IMR-90 (cell line): ENCODE results near the gene LUC7L. TPM values are rescaled to one million over a fixed set of nuclear protein-coding genes. Genes with fewer than 3 reads are reported as not detected.

ENCODE experiments used
- ATAC-seq: fragments of 200-7000 bp; cut with Tn5 transposase; 2 replicates; pipeline ENCODE4 v1.9.1; 2020; ENCODE audit warnings: low read depth, mild to moderate bottlenecking, moderate library complexity
- BruUV-seq: library from RNA; stranded (reverse); fragments of 400-500 nt; replicated peaks from 2 replicates; lab custom pipeline; 2021; lab: Mats Ljungman, UMichigan
- CTCF ChIA-PET: fragments of 300-600 bp; formaldehyde crosslinking; extraction: SDS; loops from one replicate; lab custom pipeline; 2021; ENCODE audit warnings: antibody characterized with exemption; lab: Yijun Ruan, JAX
- POLR2A ChIA-PET: fragments of 300-600 bp; sonication (Branson Sonifier 250); formaldehyde crosslinking; loops from one replicate; lab custom pipeline; 2022; ENCODE audit warnings: antibody characterized with exemption; ENCODE audit not compliant: unreplicated experiment; lab: Charles Lee
- DNase-seq: peaks from one replicate; pipeline ENCODE4 v3.0.0; 2013
- H2AFZ ChIP-seq: replicated peaks from 2 replicates; pipeline ENCODE3; 2013; ENCODE audit warnings: low read length, mild to moderate bottlenecking; ENCODE audit not compliant: poor library complexity
- H2AK5ac ChIP-seq: 2 replicates; pipeline ENCODE4 v1.6.1; 2013; ENCODE audit warnings: low read depth, low read length, inconsistent platforms
- H2AK9ac ChIP-seq: replicated peaks from 2 replicates; pipeline ENCODE3; 2013; ENCODE audit warnings: mild to moderate bottlenecking, low read depth, low read length, moderate library complexity; ENCODE audit not compliant: poor library complexity
- H2BK120ac ChIP-seq: 2 replicates; pipeline ENCODE4 v1.6.1; 2013; ENCODE audit warnings: low read depth, low read length, inconsistent platforms
- H2BK15ac ChIP-seq: 3 replicates; pipeline ENCODE4 v1.6.1; 2013; ENCODE audit warnings: low read depth, low read length, inconsistent platforms
- H2BK20ac ChIP-seq: 2 replicates; pipeline ENCODE4 v1.6.1; 2013; ENCODE audit warnings: low read depth, mild to moderate bottlenecking, inconsistent platforms, low read length, moderate library complexity
- H2BK5ac ChIP-seq: 2 replicates; pipeline ENCODE4 v1.6.1; 2013; ENCODE audit warnings: mild to moderate bottlenecking, low read depth, low read length, inconsistent platforms; ENCODE audit not compliant: poor library complexity, severe bottlenecking
- H3K14ac ChIP-seq: replicated peaks from 2 replicates; pipeline ENCODE4 v1.6.1; 2013; ENCODE audit warnings: low read depth, low read length, inconsistent platforms
- H3K18ac ChIP-seq: 2 replicates; pipeline ENCODE4 v1.6.1; 2013; ENCODE audit warnings: low read depth, low read length, control low read depth
- H3K23ac ChIP-seq: 2 replicates; pipeline ENCODE4 v1.6.1; 2013; ENCODE audit warnings: low read depth, low read length, inconsistent platforms
- H3K27ac ChIP-seq: 2 replicates; pipeline ENCODE4 v1.5.1; 2013; ENCODE audit warnings: mild to moderate bottlenecking, control low read depth, low read length; ENCODE audit not compliant: insufficient read depth
- H3K27me3 ChIP-seq: 2 replicates; pipeline ENCODE4 v1.6.1; 2013; ENCODE audit warnings: low read length; ENCODE audit not compliant: control insufficient read depth, insufficient read depth
- H3K36me3 ChIP-seq: 2 replicates; pipeline ENCODE4 v1.6.1; 2013; ENCODE audit warnings: low read length, mixed read lengths; ENCODE audit not compliant: control insufficient read depth, insufficient read depth
- H3K4ac ChIP-seq: 2 replicates; pipeline ENCODE4 v1.6.1; 2013; ENCODE audit warnings: low read depth, low read length, inconsistent platforms
- H3K4me1 ChIP-seq: 2 replicates; pipeline ENCODE4 v1.6.1; 2013; ENCODE audit warnings: low read length, mixed read lengths; ENCODE audit not compliant: control insufficient read depth, insufficient read depth
- H3K4me2 ChIP-seq: 2 replicates; pipeline ENCODE4 v1.6.1; 2013; ENCODE audit warnings: low read depth, mild to moderate bottlenecking, control low read depth, low read length, moderate library complexity
- H3K4me3 ChIP-seq: 2 replicates; pipeline ENCODE4 v1.5.1; 2013; ENCODE audit warnings: low read depth, mild to moderate bottlenecking, control low read depth, low read length, moderate library complexity; ENCODE audit not compliant: insufficient read depth
- H3K56ac ChIP-seq: 2 replicates; pipeline ENCODE4 v1.6.1; 2013; ENCODE audit warnings: low read length, inconsistent platforms; ENCODE audit not compliant: insufficient read depth; ENCODE audit errors: extremely low read depth
- H3K79me1 ChIP-seq, 2 experiments: 2 replicates each; pipeline ENCODE4 v1.6.1; 2013; ENCODE audit warnings: low read length in 2 of 2, inconsistent platforms in 1 of 2, low read depth in 1 of 2
- H3K9ac ChIP-seq: 2 replicates; pipeline ENCODE4 v1.6.1; 2013; ENCODE audit warnings: low read depth, low read length, control low read depth
- H3K9me1 ChIP-seq: 2 replicates; pipeline ENCODE4 v1.6.1; 2013; ENCODE audit warnings: low read length, inconsistent platforms; ENCODE audit not compliant: insufficient read depth
- H3K9me3 ChIP-seq: 2 replicates; pipeline ENCODE4 v1.6.1; 2013; ENCODE audit warnings: low read length; ENCODE audit not compliant: control insufficient read depth, insufficient read depth
- H4K20me1 ChIP-seq: 2 replicates; pipeline ENCODE4 v1.6.1; 2013; ENCODE audit warnings: low read length, inconsistent platforms; ENCODE audit not compliant: insufficient read depth
- H4K5ac ChIP-seq: 2 replicates; pipeline ENCODE4 v1.6.1; 2013; ENCODE audit warnings: mild to moderate bottlenecking, low read depth, low read length, control low read depth
- H4K8ac ChIP-seq, 2 experiments: 2 replicates each; pipeline ENCODE4 v1.6.1; 2013; ENCODE audit warnings: low read depth in 2 of 2, low read length in 2 of 2, control low read depth in 1 of 2, inconsistent platforms in 1 of 2
- H4K91ac ChIP-seq: 2 replicates; pipeline ENCODE4 v1.6.1; 2013; ENCODE audit warnings: low read depth, low read length, inconsistent platforms; ENCODE audit not compliant: insufficient read depth
- BHLHE40 ChIP-seq: fragments of 150-350 bp; IDR thresholded peaks from 2 replicates; pipeline ENCODE4 v1.6.1; 2016; ENCODE audit warnings: mild to moderate bottlenecking, low read depth, low read length
- MAFK ChIP-seq: IDR thresholded peaks from 2 replicates; pipeline ENCODE4 v1.6.1; 2012; ENCODE audit warnings: low read depth, low read length, improper control_type of control experiment
- MAZ ChIP-seq: IDR thresholded peaks from 2 replicates; pipeline ENCODE4 v1.6.1; 2012; ENCODE audit warnings: low read depth, mild to moderate bottlenecking, low read length, improper control_type of control experiment, moderate library complexity, borderline replicate concordance
- NFE2L2 ChIP-seq: fragments of 150-350 bp; IDR thresholded peaks from 2 replicates; pipeline ENCODE4 v1.6.1; 2016; ENCODE audit warnings: low read depth, mild to moderate bottlenecking, low read length
- POLR2A ChIP-seq: IDR thresholded peaks from 2 replicates; pipeline ENCODE4 v1.6.1; 2012; ENCODE audit warnings: mild to moderate bottlenecking, low read depth, low read length
- RAD21 ChIP-seq: IDR thresholded peaks from 2 replicates; pipeline ENCODE4 v1.6.1; 2012; ENCODE audit warnings: low read length, improper control_type of control experiment
- RFX5 ChIP-seq: IDR thresholded peaks from 2 replicates; pipeline ENCODE4 v1.8.0; 2012; ENCODE audit warnings: low read depth, mild to moderate bottlenecking, low read length, moderate library complexity
- WGBS, 2 experiments: methylation state at CpG; one replicate each; pipeline versions ENCODE4 v1.1.5 to v1.1.7; 2013; ENCODE audit warnings: missing lambda C conversion rate in 2 of 2; ENCODE audit not compliant: insufficient read length in 1 of 2; ENCODE audit errors: extremely low coverage in 2 of 2; 5-methylcytosine and 5-hydroxymethylcytosine counted together
- dilution Hi-C: fragments of 300-500 bp; cut with HindIII; formaldehyde crosslinking; loops from one replicate; pipeline ENCODE4 v1.14.3; 2018; ENCODE audit warnings: low sequenced_read_pairs; ENCODE audit not compliant: unreplicated experiment
- in situ Hi-C: fragments of 300-500 bp; cut with MboI; formaldehyde crosslinking; loops from 3 replicates; pipeline ENCODE4 v1.14.3; 2019; ENCODE audit warnings: low sequenced_read_pairs, inconsistent platforms, mixed read lengths
- intact Hi-C: fragments of 100-400 bp; cut with micrococcal nuclease; formaldehyde crosslinking; loops from 2 replicates; pipeline ENCODE4 v1.10.0; 2022
- polyA plus RNA-seq, 3 experiments: library from polyadenylated mRNA; depleted of rRNA; stranded (reverse); fragments of >200 nt; gene quantifications; 2 replicates each; pipeline ENCODE4 v1.2.3, GENCODE V29; 2012; ENCODE audit warnings: low replicate concordance in 1 of 3
- total RNA-seq: library from RNA; depleted of rRNA; stranded (reverse); fragments of >200 nt; gene quantifications from 2 replicates; pipeline ENCODE4 v1.2.3, GENCODE V29; 2012
- TF ChIP-seq, protein P1 (sequence below): conservative IDR thresholded peaks from 2 replicates; pipeline ENCODE4 v1.5.1; 2012; ENCODE audit warnings: mild to moderate bottlenecking, low read depth, low read length, improper control_type of control experiment
- TF ChIP-seq, protein P2 (sequence below): fragments of 150-350 bp; IDR thresholded peaks from 2 replicates; pipeline ENCODE4 v1.6.1; 2017; ENCODE audit warnings: mild to moderate bottlenecking, antibody characterized with exemption, low read length, low read depth
- TF ChIP-seq, protein P3 (sequence below): fragments of 150-350 bp; IDR thresholded peaks from 2 replicates; pipeline ENCODE4 v1.6.1; 2016; ENCODE audit warnings: low read depth, mild to moderate bottlenecking, low read length, moderate library complexity, borderline replicate concordance

LUC7L gene
- total and polyA plus RNA-seq, 2 of the 4 experiments (the other 2 are of a cell fraction), result 21.5 to 55.6 TPM

DNA sequence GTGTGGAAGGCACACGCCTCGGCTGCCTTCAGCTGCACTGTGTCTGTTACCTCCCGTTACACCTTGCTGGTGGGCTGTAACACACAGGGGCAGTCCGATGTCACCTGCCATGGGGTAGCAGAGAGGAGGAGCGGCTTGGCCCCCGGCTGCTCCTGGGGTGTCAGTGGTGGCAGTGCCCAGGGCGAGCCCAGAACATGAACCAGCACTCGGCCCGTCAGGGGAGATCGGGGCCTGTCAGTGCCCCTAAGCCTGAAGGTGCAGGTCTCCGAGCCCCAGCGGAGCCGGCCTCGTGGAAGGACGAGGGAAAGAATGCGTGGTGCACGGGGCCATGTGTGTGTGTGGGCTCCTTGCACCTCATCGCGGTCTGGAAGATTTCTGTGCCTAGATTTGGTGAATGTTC, 31.1 kb upstream of the LUC7L start:
- no peak overlapping the region for H2BK20ac ChIP-seq
- no peaks in the 10 kb centered on the region for H4K20me1 ChIP-seq
- POLR2A ChIA-PET, result no interaction called here
- in situ Hi-C loops (no loop called here), dilution Hi-C loops (no loop called here), intact Hi-C loops (no loop called here)
- no peak overlapping the region for H3K4ac ChIP-seq
- CTCF ChIA-PET, result no interaction called here
- no peak overlapping the region for H2BK15ac ChIP-seq
- H3K23ac ChIP-seq, result no peak overlapping the region
- H3K56ac ChIP-seq, result no peak overlapping the region
- H3K18ac ChIP-seq, result no peak overlapping the region
- no peak for TF ChIP-seq BHLHE40
- TF ChIP-seq RFX5, result no peak
- TF ChIP-seq POLR2A, result no peak
- TF ChIP-seq RAD21, result no peak
- no peak for TF ChIP-seq NFE2L2
- TF ChIP-seq MAZ, result no peak
- no peak for TF ChIP-seq MAFK
- TF ChIP-seq, protein P1, sequence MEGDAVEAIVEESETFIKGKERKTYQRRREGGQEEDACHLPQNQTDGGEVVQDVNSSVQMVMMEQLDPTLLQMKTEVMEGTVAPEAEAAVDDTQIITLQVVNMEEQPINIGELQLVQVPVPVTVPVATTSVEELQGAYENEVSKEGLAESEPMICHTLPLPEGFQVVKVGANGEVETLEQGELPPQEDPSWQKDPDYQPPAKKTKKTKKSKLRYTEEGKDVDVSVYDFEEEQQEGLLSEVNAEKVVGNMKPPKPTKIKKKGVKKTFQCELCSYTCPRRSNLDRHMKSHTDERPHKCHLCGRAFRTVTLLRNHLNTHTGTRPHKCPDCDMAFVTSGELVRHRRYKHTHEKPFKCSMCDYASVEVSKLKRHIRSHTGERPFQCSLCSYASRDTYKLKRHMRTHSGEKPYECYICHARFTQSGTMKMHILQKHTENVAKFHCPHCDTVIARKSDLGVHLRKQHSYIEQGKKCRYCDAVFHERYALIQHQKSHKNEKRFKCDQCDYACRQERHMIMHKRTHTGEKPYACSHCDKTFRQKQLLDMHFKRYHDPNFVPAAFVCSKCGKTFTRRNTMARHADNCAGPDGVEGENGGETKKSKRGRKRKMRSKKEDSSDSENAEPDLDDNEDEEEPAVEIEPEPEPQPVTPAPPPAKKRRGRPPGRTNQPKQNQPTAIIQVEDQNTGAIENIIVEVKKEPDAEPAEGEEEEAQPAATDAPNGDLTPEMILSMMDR, result no peak
- TF ChIP-seq, protein P2, sequence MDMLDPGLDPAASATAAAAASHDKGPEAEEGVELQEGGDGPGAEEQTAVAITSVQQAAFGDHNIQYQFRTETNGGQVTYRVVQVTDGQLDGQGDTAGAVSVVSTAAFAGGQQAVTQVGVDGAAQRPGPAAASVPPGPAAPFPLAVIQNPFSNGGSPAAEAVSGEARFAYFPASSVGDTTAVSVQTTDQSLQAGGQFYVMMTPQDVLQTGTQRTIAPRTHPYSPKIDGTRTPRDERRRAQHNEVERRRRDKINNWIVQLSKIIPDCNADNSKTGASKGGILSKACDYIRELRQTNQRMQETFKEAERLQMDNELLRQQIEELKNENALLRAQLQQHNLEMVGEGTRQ, result no peak
- TF ChIP-seq, protein P3, sequence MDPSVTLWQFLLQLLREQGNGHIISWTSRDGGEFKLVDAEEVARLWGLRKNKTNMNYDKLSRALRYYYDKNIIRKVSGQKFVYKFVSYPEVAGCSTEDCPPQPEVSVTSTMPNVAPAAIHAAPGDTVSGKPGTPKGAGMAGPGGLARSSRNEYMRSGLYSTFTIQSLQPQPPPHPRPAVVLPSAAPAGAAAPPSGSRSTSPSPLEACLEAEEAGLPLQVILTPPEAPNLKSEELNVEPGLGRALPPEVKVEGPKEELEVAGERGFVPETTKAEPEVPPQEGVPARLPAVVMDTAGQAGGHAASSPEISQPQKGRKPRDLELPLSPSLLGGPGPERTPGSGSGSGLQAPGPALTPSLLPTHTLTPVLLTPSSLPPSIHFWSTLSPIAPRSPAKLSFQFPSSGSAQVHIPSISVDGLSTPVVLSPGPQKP, result no peak
- H4K5ac ChIP-seq, result no peak overlapping the region
- no peaks in the 10 kb centered on the region for H3K27me3 ChIP-seq
- no peak overlapping the region for H2BK120ac ChIP-seq
- ATAC-seq (no peak), DNase-seq (no peak)
- H2AK9ac ChIP-seq, result peak overlapping the region; percentile 55
- no peaks in the 10 kb centered on the region for H3K79me1 ChIP-seq
- BruUV-seq, result no TSS peak
- H4K91ac ChIP-seq, result no peak overlapping the region
- H3K36me3 ChIP-seq, result peaks cover 43% of the 10 kb centered on the region
- no peaks in the 10 kb centered on the region for H3K4me1 ChIP-seq
- no peaks in the 10 kb centered on the region for H3K9me3 ChIP-seq
- no peak overlapping the region for H3K4me2 ChIP-seq
- H3K4me3 ChIP-seq, result no peak overlapping the region
- no peak overlapping the region for H2BK5ac ChIP-seq
- H2AFZ ChIP-seq, result no peak overlapping the region
- H3K9me1 ChIP-seq, result no peaks in the 10 kb centered on the region
- no CpG with 5 or more reads among the region's 19 CpGs for WGBS, 2 experiments
- H3K14ac ChIP-seq, result no peak overlapping the region
- no peak overlapping the region for H3K27ac ChIP-seq
- no peak overlapping the region for H4K8ac ChIP-seq
- H2AK5ac ChIP-seq, result no peak overlapping the region
- no peak overlapping the region for H3K9ac ChIP-seq
